GM19099 (cell line): ENCODE measurements around the gene ABCC1.

Experiments
- POLR2A ChIP-seq: IDR thresholded peaks from 3 replicates; pipeline ENCODE4 v1.6.1; 2011; ENCODE audit warnings: low read depth; ENCODE audit not compliant: insufficient read length; ENCODE audit errors: extremely low read depth

ABCC1 gene

GRCh38 chr16:15993946-15994665 is 44.7 kb downstream of the ABCC1 start:
- TF ChIP-seq POLR2A: no peak

DNA sequence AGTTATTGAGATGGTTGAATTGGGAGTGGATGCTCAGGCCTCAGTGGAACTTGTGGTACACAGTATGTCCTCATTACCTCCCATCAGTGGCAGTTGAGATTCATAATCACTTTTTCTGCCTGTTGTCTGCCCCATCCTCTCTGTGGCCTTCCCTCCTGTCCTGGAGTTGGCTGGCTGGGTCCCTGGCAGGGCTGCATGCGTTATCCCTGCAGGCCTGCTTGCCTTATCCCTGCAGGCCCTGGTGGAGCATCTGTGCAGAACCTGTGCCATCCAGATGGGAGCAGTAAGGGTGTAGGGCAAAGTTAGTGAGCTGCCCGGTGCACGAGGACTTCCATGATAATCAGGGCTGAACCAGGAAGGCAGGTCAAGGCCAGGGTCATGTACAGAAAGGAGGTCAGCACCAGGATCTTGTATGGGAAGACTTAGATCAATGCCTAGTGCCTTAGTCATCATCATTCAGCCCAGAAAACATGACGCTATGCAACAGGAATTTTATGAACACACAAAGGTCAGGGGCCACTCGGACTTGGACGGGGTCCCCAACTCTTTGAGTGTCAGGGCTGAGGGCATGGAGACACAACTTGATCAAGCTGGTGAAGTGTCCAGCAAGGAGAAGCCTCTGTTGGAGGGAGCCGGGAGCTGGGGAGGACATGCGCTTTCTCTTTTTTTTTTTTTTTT is 47.2 kb downstream of the ABCC1 start:
- TF ChIP-seq POLR2A: no peak

- no peak for TF ChIP-seq POLR2A
These were observed 51.3 kb downstream of the ABCC1 start for GRCh38 chr16:16000685-16001084.

DNA sequence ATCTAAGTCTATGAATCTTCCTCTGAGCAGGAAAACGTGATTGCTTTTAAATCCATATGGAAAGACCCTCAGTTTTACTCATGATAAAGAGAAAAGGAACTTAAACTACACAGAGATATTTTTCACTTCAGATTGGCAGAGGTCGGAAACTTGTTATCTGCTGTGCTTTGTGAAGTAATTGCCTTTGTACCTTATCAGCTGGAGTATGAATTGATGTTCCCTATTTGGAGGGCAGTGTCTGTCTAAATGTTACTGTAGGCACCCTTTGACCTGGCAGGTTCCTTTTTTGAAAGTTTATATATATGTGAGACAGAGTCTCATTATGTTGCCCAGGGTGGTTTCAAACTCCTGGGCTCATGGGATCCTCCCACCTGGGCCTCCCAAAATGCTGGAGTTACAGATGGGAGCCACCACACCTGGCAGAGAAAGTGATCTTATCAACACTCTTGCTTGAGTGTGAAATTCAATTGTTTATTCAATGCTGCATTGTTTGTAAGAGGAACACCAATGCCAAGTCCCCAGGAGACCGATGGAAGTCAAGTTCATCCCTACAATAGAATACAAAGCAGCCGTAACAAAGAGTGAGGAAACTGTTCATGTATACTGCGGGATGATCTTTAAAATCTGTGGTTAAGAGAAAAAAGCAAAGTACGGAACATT is 52.3 kb downstream of the ABCC1 start:
- TF ChIP-seq POLR2A: no peak

- TF ChIP-seq POLR2A: no peak
These were observed 54.4 kb downstream of the ABCC1 start for GRCh38 chr16:16003719-16004313.

DNA sequence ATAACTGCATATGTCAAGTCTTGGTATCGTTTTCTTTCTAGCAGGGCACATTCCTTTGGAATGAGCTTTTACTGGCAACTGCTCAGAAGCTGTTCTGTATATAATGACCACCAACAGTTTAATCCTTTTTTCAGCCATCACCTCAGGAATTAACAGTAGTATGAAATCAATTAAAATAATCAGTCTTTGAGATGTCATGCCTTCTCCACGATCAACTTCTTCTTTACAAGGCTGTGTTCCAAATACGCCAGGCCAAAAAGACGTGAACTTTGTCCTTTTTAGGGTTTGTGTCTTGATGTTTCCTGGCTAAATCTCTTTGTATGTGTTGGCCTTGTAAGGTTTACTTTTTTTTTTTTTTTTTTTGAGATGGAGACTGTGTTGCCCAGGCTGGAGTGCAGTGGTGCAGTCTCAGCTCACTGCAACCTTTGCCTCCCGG is 54.9 kb downstream of the ABCC1 start:
- no peak for TF ChIP-seq POLR2A

GRCh38 chr16:16005721-16006120 is 56.3 kb downstream of the ABCC1 start:
- no peak for TF ChIP-seq POLR2A

DNA sequence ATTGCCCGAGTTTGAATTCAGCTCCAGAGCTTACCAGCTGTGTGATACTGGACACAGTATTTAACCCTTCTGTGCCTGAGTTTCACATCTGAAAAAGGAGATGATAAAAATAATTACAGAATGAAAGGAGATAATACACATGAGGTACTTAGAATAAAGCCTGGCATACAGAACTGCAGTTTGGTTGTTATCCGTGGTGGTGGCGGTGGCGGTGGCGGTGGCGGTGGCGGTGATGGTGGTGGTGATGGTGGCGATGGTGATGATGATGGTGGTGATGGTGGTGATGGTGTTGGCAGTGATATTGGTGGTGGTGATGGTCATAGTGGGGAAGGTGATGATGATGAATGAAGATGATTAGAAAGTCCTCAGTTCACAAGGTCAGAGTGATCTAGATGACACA is 57.2 kb downstream of the ABCC1 start:
- no peak for TF ChIP-seq POLR2A

DNA sequence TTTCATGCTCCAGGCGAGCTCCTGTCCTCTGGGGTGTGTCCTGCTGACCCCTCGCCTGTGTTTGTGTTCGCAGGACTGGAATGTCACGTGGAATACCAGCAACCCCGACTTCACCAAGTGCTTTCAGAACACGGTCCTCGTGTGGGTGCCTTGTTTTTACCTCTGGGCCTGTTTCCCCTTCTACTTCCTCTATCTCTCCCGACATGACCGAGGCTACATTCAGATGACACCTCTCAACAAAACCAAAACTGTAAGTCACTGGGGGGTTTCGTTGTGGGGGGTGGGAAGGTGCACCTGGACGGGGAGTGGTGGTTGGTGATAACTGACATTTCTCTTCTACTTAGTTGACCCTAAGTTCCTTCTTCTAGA is 58.3 kb downstream of the ABCC1 start:
- TF ChIP-seq POLR2A: no peak

DNA sequence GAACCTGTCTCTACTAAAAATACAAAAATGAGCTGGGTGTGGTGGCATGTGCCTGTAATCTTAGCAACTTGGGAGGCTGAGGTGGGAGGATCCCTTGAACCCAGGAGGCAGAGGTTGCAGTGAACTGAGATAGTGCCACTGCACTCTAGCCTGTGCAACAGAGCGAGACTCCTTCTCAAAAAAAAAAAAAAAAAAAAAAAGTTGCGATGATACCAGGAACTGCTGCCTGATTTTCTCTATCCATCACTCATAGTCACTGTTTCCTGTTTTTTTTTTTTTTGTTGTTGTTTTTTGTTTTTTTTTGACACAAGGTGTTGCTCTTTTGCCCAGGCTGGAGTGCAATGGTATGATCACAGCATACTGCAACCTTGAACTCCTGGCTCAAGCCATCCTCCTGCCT is 59.2 kb downstream of the ABCC1 start:
- no peak for TF ChIP-seq POLR2A

GRCh38 chr16:16009401-16009800 is 60.0 kb downstream of the ABCC1 start:
- no peak for TF ChIP-seq POLR2A

DNA sequence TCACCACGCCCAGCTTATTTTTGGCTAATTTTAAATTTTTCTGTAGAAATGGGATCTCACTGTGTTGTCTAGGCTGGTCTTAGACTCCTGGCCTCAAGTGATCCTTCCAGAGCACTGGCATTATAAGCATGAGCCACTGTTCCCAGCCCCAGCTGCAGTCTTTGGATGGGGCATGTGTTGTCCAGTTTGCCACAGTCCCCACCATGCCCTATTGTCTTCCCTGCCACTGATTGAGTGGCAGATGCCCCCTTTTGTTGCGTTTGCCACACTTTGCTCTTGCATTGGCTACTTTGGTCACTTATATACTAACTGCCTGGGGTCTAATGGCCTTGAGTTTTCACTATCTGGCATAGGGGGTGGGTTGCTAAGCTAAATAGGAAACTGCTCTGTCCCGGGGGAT is 60.8 kb downstream of the ABCC1 start:
- TF ChIP-seq POLR2A: no peak

DNA sequence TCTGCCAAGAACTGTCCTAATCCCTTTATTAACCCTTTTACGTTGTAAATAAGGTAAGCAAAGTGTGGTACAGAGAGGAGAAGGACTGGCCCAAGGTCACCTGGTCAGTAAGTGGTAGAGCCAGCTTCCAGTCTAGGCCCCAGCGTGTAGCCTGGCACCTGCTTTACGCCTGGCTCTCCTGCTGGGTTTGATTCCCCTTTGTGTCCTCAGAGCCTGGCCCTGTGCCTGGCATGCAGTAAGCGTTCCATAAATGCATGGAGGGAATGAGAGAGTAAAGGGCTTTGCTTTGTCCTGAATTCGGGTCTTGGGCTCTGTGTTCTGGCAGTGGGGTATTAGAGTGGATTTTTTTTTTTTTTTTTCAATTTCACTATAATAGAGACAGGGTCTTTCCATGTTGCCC is 62.7 kb downstream of the ABCC1 start:
- TF ChIP-seq POLR2A: no peak

DNA sequence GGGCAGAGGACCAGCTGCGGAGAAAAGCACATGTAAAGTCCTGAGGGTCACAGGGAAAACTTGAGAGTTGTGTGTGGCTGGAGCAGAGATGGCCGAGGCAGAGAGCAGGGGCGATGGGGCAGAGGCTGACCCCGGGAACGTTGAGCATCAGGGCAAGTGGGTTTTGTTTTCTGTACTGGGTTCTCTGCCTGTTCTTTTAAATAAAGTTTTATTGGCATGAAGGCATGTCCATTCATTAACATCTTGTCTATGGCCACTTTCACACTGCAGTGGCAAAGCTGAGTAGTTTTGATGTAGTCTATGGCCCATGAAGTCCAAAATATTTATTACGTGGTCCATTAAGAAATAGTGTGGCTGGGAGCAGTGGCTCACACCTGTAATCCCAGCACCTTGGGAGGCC is 64.4 kb downstream of the ABCC1 start:
- no peak for TF ChIP-seq POLR2A

DNA sequence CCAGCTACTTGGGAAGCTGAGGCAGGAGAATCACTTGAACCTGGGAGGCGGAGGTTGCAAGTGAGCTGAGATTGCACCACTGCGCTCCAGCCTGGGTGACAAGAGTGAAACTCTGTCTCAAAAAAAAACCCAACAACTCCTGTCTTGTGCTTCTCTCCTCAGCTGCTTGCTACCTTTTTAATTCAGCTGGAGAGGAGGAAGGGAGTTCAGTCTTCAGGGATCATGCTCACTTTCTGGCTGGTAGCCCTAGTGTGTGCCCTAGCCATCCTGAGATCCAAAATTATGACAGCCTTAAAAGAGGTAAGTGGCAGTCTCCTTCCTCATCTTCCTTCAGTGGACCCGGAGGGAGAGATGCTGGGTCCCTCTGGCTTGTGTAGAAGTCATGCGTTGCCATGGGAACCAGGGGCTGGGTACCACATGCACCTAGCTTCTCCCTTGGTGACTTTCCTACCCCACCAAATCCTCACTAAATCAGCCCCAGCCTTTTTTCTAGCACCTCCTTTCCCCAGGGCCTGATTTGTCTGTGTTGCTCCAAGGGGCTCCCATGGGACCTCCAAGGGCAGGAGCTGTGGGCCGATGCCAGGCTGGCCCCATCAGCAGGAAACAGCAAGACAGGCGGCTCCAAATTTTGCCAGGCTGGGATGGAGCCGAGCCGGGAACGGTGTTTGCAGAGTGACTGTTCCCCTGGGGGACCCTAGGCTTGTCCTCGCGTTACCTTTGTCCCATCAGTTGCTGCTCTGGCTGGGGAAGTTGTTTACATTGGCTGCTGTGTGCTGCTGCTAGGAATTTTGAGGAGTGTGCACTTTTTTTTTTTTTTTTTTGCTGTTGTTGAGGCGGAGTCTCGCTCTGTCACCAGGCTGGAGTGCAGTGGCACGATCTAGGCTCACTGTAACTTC is 65.2 kb downstream of the ABCC1 start:
- TF ChIP-seq POLR2A: no peak

- TF ChIP-seq POLR2A: no peak
These were observed 66.4 kb downstream of the ABCC1 start for GRCh38 chr16:16015849-16016248.
